Epithelial cell of proximal tubule (primary cell): Measurements from ENCODE around the gene AP3B2. TPM values are rescaled to one million over a fixed set of nuclear protein-coding genes. Genes with fewer than 3 reads are reported as not detected.
"Not testable (repeated sequence)": the region's sequence is repeated elsewhere in the genome, so short reads cannot be mapped to it uniquely, and the experiment has no call there.

Source experiments
- DNase-seq: peaks from one replicate; pipeline ENCODE4 v3.0.0-alpha.2; 2011; ENCODE audit warnings: low read depth
- H3K4me3 ChIP-seq: 2 replicates; pipeline ENCODE4 v1.5.1; 2011; ENCODE audit warnings: low read depth, mild to moderate bottlenecking, low read length
- total RNA-seq: library from RNA; depleted of rRNA; stranded (reverse); fragments of >200 nt; gene quantifications from 2 replicates; pipeline ENCODE4 v1.2.3, GENCODE V29; 2015
- TF ChIP-seq, protein P1 (sequence below): conservative IDR thresholded peaks from 2 replicates; pipeline ENCODE4 v1.5.1; 2012; ENCODE audit warnings: low read depth, mild to moderate bottlenecking, low read length

Gene AP3B2
- total RNA-seq, 1 donor from 2014 or later = under 0.01 TPM

DNA sequence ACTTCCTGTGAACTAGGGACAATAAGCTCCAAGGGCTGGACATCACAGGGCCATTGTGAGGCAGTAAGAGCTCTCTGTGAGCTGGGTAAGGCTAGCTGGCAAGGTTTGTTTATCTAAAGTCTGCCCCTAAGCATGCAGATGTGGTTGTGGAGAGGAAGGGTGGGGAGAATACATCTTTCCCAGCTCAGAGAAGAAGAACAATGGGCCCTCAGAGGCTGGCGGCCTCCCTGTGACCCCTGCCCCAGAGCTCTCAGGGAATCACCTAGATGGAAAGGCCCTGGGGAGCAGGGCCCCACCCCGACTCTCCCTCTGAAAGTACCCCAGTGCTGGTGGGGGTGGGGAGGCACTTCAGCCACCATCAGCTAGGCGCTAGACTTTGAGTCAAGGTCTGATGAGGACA is 4.3 kb upstream of the AP3B2 start:
- no peak overlapping the region for H3K4me3 ChIP-seq
- DNase-seq = no peak
- TF ChIP-seq, protein P1, sequence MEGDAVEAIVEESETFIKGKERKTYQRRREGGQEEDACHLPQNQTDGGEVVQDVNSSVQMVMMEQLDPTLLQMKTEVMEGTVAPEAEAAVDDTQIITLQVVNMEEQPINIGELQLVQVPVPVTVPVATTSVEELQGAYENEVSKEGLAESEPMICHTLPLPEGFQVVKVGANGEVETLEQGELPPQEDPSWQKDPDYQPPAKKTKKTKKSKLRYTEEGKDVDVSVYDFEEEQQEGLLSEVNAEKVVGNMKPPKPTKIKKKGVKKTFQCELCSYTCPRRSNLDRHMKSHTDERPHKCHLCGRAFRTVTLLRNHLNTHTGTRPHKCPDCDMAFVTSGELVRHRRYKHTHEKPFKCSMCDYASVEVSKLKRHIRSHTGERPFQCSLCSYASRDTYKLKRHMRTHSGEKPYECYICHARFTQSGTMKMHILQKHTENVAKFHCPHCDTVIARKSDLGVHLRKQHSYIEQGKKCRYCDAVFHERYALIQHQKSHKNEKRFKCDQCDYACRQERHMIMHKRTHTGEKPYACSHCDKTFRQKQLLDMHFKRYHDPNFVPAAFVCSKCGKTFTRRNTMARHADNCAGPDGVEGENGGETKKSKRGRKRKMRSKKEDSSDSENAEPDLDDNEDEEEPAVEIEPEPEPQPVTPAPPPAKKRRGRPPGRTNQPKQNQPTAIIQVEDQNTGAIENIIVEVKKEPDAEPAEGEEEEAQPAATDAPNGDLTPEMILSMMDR = no peak

DNA sequence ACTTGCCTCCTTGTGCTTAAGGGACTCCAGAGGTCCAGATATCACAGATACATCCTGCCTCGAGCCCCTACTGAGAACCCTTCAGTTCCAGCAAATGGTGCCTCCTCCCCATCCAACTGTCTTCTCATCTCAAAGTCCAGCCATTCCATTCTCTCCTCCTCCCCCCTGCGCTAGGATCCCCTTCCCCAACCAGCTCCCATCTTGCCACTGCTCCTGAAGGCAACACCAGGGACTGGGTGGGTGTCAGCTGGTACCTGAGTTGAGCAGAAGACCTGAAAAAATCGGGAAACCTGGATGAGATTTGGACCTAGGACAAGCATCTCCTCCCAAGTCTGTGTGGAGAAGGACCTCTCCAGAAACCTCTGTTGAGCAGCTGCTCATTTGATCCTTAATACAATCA is 2.4 kb upstream of the AP3B2 start:
- TF ChIP-seq, protein P1 = no peak
- no peak overlapping the region for H3K4me3 ChIP-seq
- no peak for DNase-seq

DNA sequence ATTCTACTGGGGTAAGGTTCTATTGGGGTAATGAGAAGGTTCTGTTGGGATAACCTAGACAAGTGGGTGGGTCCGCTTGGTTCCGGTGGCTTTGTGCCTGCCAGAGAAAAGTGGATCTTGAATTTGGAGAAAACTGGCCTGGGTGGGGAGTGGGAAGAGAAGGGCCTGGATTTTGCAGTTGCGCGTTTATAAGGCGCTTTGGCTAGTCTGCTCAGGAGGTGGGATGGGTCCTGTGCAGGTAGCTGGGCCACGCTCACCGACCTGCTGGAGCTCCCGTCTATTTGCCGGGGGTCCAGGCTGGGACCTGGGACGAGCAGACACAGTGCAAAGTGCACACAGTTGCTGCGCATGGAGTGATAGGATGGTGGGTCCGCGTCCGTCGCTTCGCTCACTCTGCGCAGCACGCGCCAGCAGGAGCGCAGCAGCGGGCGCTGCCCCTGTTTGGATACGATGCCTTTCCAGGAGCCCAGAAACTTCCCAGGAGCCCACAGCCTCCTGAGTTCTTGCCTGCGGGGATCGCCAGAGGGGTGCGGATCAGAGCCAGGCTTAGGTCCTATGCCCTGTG is 1.3 kb upstream of the AP3B2 start:
- DNase-seq = no peak
- TF ChIP-seq, protein P1 = no peak
- no peak overlapping the region for H3K4me3 ChIP-seq

DNA sequence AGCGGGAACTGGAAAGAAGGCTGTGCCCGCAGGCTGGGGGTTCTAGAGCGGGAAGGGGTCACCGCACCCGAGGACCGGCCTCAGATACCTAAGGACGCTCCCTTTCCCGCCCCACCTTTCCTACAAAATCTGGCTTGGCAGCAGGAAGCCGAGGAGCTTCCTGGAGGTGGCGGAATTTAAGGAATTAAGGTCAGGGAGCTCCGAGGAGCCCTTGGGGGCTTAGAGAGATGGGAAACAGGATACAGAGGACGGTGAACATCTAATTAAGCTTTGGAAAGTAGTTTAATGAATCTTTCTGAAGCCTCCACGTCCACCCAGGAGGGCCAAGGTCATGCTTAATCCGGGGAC is 507 bp upstream of the AP3B2 start:
- H3K4me3 ChIP-seq = peak overlapping the region; percentile 79
- no peak for DNase-seq
- TF ChIP-seq, protein P1 = no peak

DNA sequence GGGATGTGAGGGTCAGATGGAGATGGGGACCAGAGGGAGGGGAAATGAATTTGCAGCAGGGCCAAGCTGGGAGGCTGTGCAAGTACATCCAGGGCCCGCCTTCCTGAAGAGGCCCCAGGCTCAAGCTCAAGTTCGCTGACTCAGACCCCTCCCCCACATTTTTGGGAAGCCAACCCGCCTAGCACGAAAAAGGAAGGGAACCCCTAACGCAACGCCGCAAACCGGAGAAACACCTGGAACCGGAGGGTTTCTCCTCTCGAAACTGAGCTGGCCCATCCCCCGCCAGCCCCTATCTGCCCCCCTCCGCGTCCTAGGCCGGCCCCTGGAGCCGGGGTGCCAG is 624 bp downstream of the AP3B2 start:
- TF ChIP-seq, protein P1 = no peak
- H3K4me3 ChIP-seq = peak overlapping the region; percentile 79
- no peak for DNase-seq

DNA sequence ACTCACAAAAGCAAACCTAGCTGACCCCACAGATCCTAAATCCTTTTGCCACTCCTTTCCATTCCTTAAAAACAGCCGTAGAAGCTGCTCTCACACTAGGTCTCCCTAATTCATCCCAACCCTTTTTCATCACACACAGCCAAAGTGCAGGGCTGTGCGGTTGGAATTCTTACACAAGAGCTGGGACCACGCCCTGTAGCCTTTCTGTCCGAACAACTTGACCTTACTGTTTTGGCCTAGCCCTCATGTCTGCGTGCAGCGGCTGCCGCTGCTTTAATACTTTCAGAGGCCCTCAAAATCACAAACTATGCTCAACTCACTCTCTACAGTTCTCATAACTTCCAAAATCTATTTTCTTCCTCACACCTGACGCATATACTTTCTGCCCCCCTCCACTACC is 3.8 kb downstream of the AP3B2 start:
- not testable (repeated sequence) for H3K4me3 ChIP-seq, DNase-seq

DNA sequence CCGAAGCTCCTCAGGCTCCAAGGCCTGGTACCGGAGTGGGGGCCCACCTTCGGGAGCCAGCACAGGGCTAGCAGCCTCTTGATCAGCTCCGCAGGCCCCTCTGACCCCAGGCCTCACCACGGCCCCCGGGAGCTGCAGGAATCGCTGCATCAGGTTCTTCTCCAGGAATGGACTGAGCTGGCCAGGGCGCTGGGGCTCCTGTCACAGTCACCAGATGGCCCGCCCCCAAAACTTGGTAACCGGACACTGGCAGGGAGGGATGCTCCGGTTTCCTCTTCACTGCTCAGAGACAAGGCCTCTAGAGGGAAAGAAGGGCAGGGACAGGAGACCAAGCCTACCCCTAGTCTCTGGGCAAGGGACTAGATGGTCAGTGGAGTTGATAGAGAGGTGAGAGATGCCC is 9.9 kb downstream of the AP3B2 start:
- H3K4me3 ChIP-seq = no peak overlapping the region
- TF ChIP-seq, protein P1 = no peak
- DNase-seq = no peak
